IMR-90 (cell line): Measurements from ENCODE around the gene ZCCHC3. TPM values are rescaled to one million over a fixed set of nuclear protein-coding genes. Genes with fewer than 3 reads are reported as not detected.

Experiments used
- BHLHE40 ChIP-seq: fragments of 150-350 bp; IDR thresholded peaks from 2 replicates; pipeline ENCODE4 v1.6.1; 2016; ENCODE audit warnings: mild to moderate bottlenecking, low read depth, low read length
- ELK1 ChIP-seq: fragments of 150-350 bp; IDR thresholded peaks from 2 replicates; pipeline ENCODE4 v1.6.1; 2016; ENCODE audit warnings: low read depth, mild to moderate bottlenecking, low read length, moderate library complexity, borderline replicate concordance
- RAD21 ChIP-seq: IDR thresholded peaks from 2 replicates; pipeline ENCODE4 v1.6.1; 2012; ENCODE audit warnings: low read length, improper control_type of control experiment
- polyA plus RNA-seq, 3 experiments: library from polyadenylated mRNA; depleted of rRNA; stranded (reverse); fragments of >200 nt; gene quantifications; 2 replicates each; pipeline ENCODE4 v1.2.3, GENCODE V29; 2012; ENCODE audit warnings: low replicate concordance in 1 of 3
- total RNA-seq: library from RNA; depleted of rRNA; stranded (reverse); fragments of >200 nt; gene quantifications from 2 replicates; pipeline ENCODE4 v1.2.3, GENCODE V29; 2012

Gene ZCCHC3
- total and polyA plus RNA-seq, 2 of the 4 experiments (the other 2 are of a cell fraction), result 8.2 to 10.9 TPM

- TF ChIP-seq ELK1 (no peak), RAD21 (no peak), BHLHE40 (no peak)
Measured at GRCh38 chr20:329851-330232, 32.5 kb downstream of the ZCCHC3 start (continued).
